LHCN-M2 (cell line): Measurements from ENCODE around the gene CHMP2A. TPM values are rescaled to one million over a fixed set of nuclear protein-coding genes. Genes with fewer than 3 reads are reported as not detected.
"Not testable (repeated sequence)": the region's sequence is repeated elsewhere in the genome, so short reads cannot be mapped to it uniquely, and the experiment has no call there.

Experiments used
- DNase-seq: peaks from one replicate; pipeline ENCODE4 v3.0.0-alpha.2; 2012; ENCODE audit warnings: low read depth
- total RNA-seq: library from RNA; depleted of rRNA; stranded (reverse); fragments of >200 nt; gene quantifications from 2 replicates; pipeline ENCODE4 v1.2.3, GENCODE V29; 2014; rRNA removed

Gene CHMP2A
- total RNA-seq, 1 experiment from 2014 or later = 125 TPM

- DNase-seq = peak; percentile 57
Measured at GRCh38 chr19:58513694-58514563, 41.0 kb downstream of the CHMP2A start.

DNA sequence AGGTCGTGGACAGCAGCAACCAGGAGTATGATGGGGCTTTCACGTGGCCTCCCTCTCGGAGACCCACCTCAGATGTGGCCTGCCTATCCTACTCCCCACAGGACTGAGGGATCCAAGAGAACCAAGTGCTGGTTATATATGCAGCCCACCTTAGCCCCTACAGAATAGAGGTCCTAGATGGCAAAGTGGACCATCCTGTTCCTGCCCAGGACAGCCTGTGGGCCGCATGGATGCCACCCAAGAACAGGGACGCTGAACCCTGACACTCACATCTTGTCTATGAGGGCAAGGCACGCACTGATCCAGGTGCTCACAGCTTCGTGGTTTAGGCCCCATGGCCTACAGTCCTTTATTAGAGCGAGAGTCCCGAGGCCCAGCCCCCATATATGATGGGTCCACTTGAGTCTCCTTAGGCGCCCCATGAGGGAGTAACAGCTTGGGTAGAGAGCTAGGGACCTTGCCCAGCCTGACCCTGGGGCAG, 41.7 kb downstream of the CHMP2A start:
- no peak for DNase-seq

- no peak for DNase-seq
Measured at GRCh38 chr19:58511353-58512208, 43.3 kb downstream of the CHMP2A start, which contains the start of gene SLC27A5. SLC27A5 (minus strand) TSS chr19:58511992; CDS start chr19:58511955, 37 bp downstream.

DNA sequence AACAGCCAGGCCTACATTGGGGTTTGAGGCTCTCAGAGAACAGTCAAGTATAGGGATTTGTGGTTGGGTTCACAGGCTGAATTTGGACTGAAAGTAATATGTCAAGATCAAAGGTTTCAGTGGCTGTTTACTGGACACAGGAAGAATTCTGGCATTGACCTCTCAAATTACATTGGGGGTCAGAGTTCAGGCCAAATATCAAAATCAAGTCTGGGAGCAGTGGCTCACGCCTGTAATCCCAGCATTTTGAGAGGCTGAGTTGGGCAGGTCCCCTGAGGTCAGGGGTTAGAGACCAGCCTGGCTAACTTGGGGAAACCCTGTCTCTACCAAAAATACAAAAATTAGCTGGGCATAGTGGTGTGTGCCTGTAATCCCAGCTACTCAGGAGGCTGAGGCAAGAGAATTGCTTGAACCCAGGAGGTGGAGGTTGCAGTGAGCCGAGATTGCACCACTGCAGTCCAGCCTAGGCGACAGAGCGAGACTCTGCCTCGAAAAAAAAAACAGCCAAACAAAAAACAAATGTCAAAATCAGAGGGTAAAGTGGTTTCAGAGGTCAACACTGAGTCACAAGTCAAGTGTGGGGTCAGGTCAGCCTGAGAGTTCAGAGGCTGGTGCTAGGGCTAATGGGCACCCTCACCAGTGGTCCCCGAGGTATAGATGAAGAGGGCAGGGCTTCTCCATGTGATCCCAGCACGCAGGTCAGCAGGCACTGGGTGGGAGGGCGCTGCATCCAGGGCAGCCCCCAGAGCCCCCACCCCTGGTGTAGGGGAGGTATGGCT, 44.6 kb downstream of the CHMP2A start:
- no peak for DNase-seq

DNA sequence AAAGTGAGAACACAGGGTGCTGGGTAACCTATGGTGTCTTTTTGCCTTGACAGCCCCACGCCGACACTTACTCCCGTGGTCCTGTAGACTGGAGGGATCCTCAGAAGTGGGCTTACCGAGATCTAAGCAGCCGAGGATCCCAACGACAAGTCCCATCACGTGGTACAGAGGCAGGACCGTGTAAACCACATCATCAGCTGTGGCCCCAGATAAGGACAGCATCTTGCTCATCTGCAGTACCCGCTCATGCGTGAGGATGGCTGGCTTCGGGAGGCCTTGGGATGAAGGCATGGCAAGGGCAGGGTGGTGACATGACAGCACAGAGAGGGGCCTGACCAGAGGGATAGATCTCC, 45.2 kb downstream of the CHMP2A start:
- DNase-seq = no peak

GRCh38 chr19:58507602-58508223, 47.2 kb downstream of the CHMP2A start:
- not testable (repeated sequence) for DNase-seq

Other genes with a start within 250 kb of the CHMP2A start
- 52.8 and 59.9 TPM in 2 replicates for gene ERVK3-1, start 249.7 kb downstream of the CHMP2A start, total RNA-seq
- 2.6 and 3.5 TPM in 2 replicates for gene ZSCAN22, start 228.1 kb downstream of the CHMP2A start, total RNA-seq
- 27.7 and 62.6 TPM in 2 replicates for gene A1BG, start 201.6 kb downstream of the CHMP2A start, total RNA-seq
- gene ZNF497, start 192.4 kb downstream of the CHMP2A start, total RNA-seq = 1.1 TPM in 2 replicates
- 4.6 and 6.0 TPM in 2 replicates for gene ZNF837, start 174.1 kb downstream of the CHMP2A start, total RNA-seq
- 1,719 and 2,296 TPM in 2 replicates for gene RPS5, start 167.8 kb downstream of the CHMP2A start, total RNA-seq
- 0.29 TPM in 1 of 2 replicates, not detected in the other for gene RNF225, start 159.4 kb downstream of the CHMP2A start, total RNA-seq
- 16.5 and 18.8 TPM in 2 replicates for gene ZNF584, start 146.5 kb downstream of the CHMP2A start, total RNA-seq
- 5.3 and 5.7 TPM in 2 replicates for gene ZNF132, start 115.0 kb downstream of the CHMP2A start, total RNA-seq
- gene ZNF324B, start 103.5 kb downstream of the CHMP2A start, total RNA-seq = 7.8 and 8.6 TPM in 2 replicates
- 14.9 and 15.5 TPM in 2 replicates for gene ZNF324, start 88.0 kb downstream of the CHMP2A start, total RNA-seq
- 17.1 and 19.6 TPM in 2 replicates for gene ZNF446, start 78.8 kb downstream of the CHMP2A start, total RNA-seq
- gene SLC27A5, start 43.1 kb downstream of the CHMP2A start, total RNA-seq = 2.7 and 9.9 TPM in 2 replicates
- gene ZBTB45, start 35.3 kb downstream of the CHMP2A start, total RNA-seq = 9.2 and 10.1 TPM in 2 replicates
- 413 and 418 TPM in 2 replicates for gene TRIM28, start 11.0 kb downstream of the CHMP2A start, total RNA-seq
- 66.9 and 73.9 TPM in 2 replicates for gene UBE2M, start 3.5 kb upstream of the CHMP2A start, total RNA-seq
- gene MZF1, start 18.2 kb upstream of the CHMP2A start, total RNA-seq = 13.1 and 16.5 TPM in 2 replicates